Ovary (tissue), 9 donors: ENCODE measurements around the gene CFAP251. TPM values are rescaled to one million over a fixed set of nuclear protein-coding genes. Genes with fewer than 3 reads are reported as not detected.

Experiments used
- DNase-seq, 5 donors: peaks; one replicate each; pipeline ENCODE4 v3.0.0-alpha.2; 2019 to 2020
- H3K27ac ChIP-seq, 2 donors: fragments of 200-600 bp; one replicate each; pipeline versions ENCODE4 v1.5.1 to v1.8.0; 2019 to 2022
- H3K27me3 ChIP-seq: fragments of 200-600 bp; one replicate; pipeline ENCODE4 v1.8.0; 2022
- H3K36me3 ChIP-seq: fragments of 200-600 bp; sonication (generic); one replicate; pipeline ENCODE4 v1.5.1; 2019
- H3K4me1 ChIP-seq: one replicate; pipeline ENCODE4 v1.8.1; 2013; ENCODE audit warnings: mild to moderate bottlenecking, moderate library complexity; ENCODE audit not compliant: insufficient read depth
- H3K4me3 ChIP-seq: fragments of 200-600 bp; sonication (generic); one replicate; pipeline ENCODE4 v1.5.1; 2017
- H3K9me3 ChIP-seq, 2 donors: fragments of 200-600 bp in 1 of 2; sonication (generic) in 1 of 2; one replicate each; pipeline versions ENCODE4 v1.5.1 to v1.8.1; 2013 to 2019; ENCODE audit warnings: mild to moderate bottlenecking in 1 of 2, moderate library complexity in 1 of 2
- CTCF ChIP-seq, 3 donors: fragments of 450-650 bp in 2 of 3; fragments of 200-600 bp in 1 of 3; IDR thresholded peaks; one replicate each; pipeline versions ENCODE4 v1.5.1 to v1.8.0; 2016 to 2022; ENCODE audit warnings: antibody characterized with exemption in 3 of 3, mild to moderate bottlenecking in 1 of 3
- EP300 ChIP-seq: sonication (generic); formaldehyde crosslinking; IDR thresholded peaks from one replicate; pipeline ENCODE4 v1.6.1; 2017; ENCODE audit warnings: antibody characterized with exemption
- POLR2A ChIP-seq: fragments of 450-650 bp; IDR thresholded peaks from one replicate; pipeline ENCODE4 v1.6.1; 2017; ENCODE audit warnings: antibody characterized with exemption, mild to moderate bottlenecking, moderate library complexity
- WGBS, 3 donors: extraction: QIAGEN DNeasy Blood & Tissue Kit in 1 of 3; methylation state at CpG; one replicate each; pipeline versions ENCODE4 v1.1.5 to v1.1.7; 2013 to 2017; 5-methylcytosine and 5-hydroxymethylcytosine counted together
- intact Hi-C, 4 donors: fragments of 100-400 bp; cut with DNase I; formaldehyde crosslinking; loops; one replicate each; pipeline versions ENCODE4 v1.11.0 to v1.15.1; 2022 to 2023
- polyA plus RNA-seq, 2 donors: library from polyadenylated mRNA; stranded (reverse); fragments of 200-250 nt in 1 of 2; fragments of 350-450 nt in 1 of 2; fragmentation: Illumina TruSeq in 1 of 2; extraction: RNeasy Lipid Tissue Mini Kit (QIAGEN cat#74804) in 1 of 2; gene quantifications; one replicate each; pipeline ENCODE4 v1.2.3, GENCODE V29; 2013 to 2014
- total RNA-seq, 7 donors: library from RNA; depleted of rRNA in 2 of 7; stranded (reverse); fragments of >200 nt in 2 of 7; fragmentation: NEBNext Ultra II Directional in 3 of 7; extraction: Animal tissue kit (Norgen Biotek cat#: 25700) in 3 of 7; gene quantifications; one replicate each; pipeline versions ENCODE4 v1.1.0 to v1.2.4, GENCODE V29; 2016 to 2023
- donor health status: DM: no; HTN: no; CAD: no; lungs with moderate emphysema.
- donor health status: DM: no; HTN: no; CAD: no.
- donor health status: Bipolar disorder and iron deficiency.
- donor health status: DM: yes; HTN: yes; CAD: no.
- donor health status: DM: no; HTN: no; CAD: no.
- donor health status: DM: yes; HTN: yes; CAD: no.

The CFAP251 gene
- total and polyA plus RNA-seq, 9 donors: 1.2 to 28.7 (median 5.5) TPM

GRCh38 chr12:121957861-121958515, 39.6 kb downstream of the CFAP251 start:
- Histone ChIP-seq H3K27me3 (no peaks in the 10 kb centered on the region), H3K36me3 (no peaks in the 10 kb centered on the region), H3K27ac (no peak overlapping the region), H3K4me3 (no peak overlapping the region), H3K9me3 (no peaks in the 10 kb centered on the region), H3K4me1 (no peaks in the 10 kb centered on the region)
- no peak for DNase-seq
- WGBS, 3 donors: 74 to 76% (median 75%) methylated on average over 6 of the region's 6 CpGs
- TF ChIP-seq CTCF (IDR thresholded peaks at IDR 0.05) (no peak), POLR2A (no peak), EP300 (no peak)
- intact Hi-C loops: no loop called here

- Histone ChIP-seq H3K9me3 (no peaks in the 10 kb centered on the region), H3K36me3 (no peaks in the 10 kb centered on the region), H3K4me3 (no peak overlapping the region), H3K27ac (no peak overlapping the region), H3K27me3 (no peaks in the 10 kb centered on the region), H3K4me1 (no peaks in the 10 kb centered on the region)
- no peak for DNase-seq
- no peak for TF ChIP-seq CTCF (IDR thresholded peaks at IDR 0.05)
- WGBS, 3 donors: 72 to 74% (median 73%) methylated on average over 21 of the region's 21 CpGs
- intact Hi-C loops: no loop called here
These were observed 40.3 kb downstream of the CFAP251 start for GRCh38 chr12:121958541-121959240.

- Histone ChIP-seq H3K27ac (no peak overlapping the region), H3K36me3 (no peaks in the 10 kb centered on the region), H3K27me3 (no peaks in the 10 kb centered on the region), H3K4me1 (no peaks in the 10 kb centered on the region), H3K9me3 (no peaks in the 10 kb centered on the region), H3K4me3 (no peak overlapping the region)
- no peak for DNase-seq
- 92 to 95% (median 95%) methylated on average over 7 of the region's 7 CpGs for WGBS, 3 donors
- TF ChIP-seq CTCF (IDR thresholded peaks at IDR 0.05) (no peak), POLR2A (no peak), EP300 (no peak)
- intact Hi-C loops: no loop called here
These were observed 42.1 kb downstream of the CFAP251 start for GRCh38 chr12:121960541-121960940.

GRCh38 chr12:121961195-121961879, 42.9 kb downstream of the CFAP251 start:
- Histone ChIP-seq H3K4me1 (no peaks in the 10 kb centered on the region), H3K27me3 (no peaks in the 10 kb centered on the region), H3K36me3 (no peaks in the 10 kb centered on the region), H3K4me3 (no peak overlapping the region), H3K9me3 (no peaks in the 10 kb centered on the region), H3K27ac (no peak overlapping the region)
- intact Hi-C loops: no loop called here
- 91 to 96% (median 95%) methylated on average over 5 of the region's 5 CpGs for WGBS, 3 donors
- TF ChIP-seq POLR2A: no peak
- TF ChIP-seq CTCF (IDR thresholded peaks at IDR 0.05): no peak
- TF ChIP-seq EP300: no peak
- no peak for DNase-seq
